NCI-H2227 treated with DMSO at 0.1 percent for 48 hours (cell line): ENCODE measurements around the gene DNAJC27.
"Not testable (repeated sequence)": the region's sequence is repeated elsewhere in the genome, so short reads cannot be mapped to it uniquely, and the experiment has no call there.

Experiments used
- DNase-seq: peaks from one replicate; lab custom pipeline; 2025; lab: John Stamatoyannopoulos, UW

DNAJC27 gene

GRCh38 chr2:24971536-24972314 lies at the start of gene DNAJC27:
Gene DNAJC27 (minus strand): TSS chr2:24971955. CDS start chr2:24971904, 51 bp downstream.
- DNase-seq, result peak; percentile 99

- DNase-seq, result no peak
Measured at GRCh38 chr2:25018681-25019080, 46.9 kb upstream of the DNAJC27 start.

GRCh38 chr2:25014631-25015030 lies 42.9 kb upstream of the DNAJC27 start:
- DNase-seq, result no peak

- not testable (repeated sequence) for DNase-seq
Measured at GRCh38 chr2:25011342-25011741, 39.6 kb upstream of the DNAJC27 start.

GRCh38 chr2:25009954-25010353 lies 38.2 kb upstream of the DNAJC27 start:
- DNase-seq, result peak; percentile 57

- DNase-seq, result no peak
Measured at GRCh38 chr2:25002066-25002465, 30.3 kb upstream of the DNAJC27 start.

- no peak for DNase-seq
Measured at GRCh38 chr2:25001325-25001637, 29.5 kb upstream of the DNAJC27 start.

GRCh38 chr2:25000503-25001324 lies 29.0 kb upstream of the DNAJC27 start:
- DNase-seq, result no peak

- DNase-seq, result no peak
Measured at GRCh38 chr2:25000036-25000435, 28.3 kb upstream of the DNAJC27 start.

- DNase-seq, result not testable (repeated sequence)
Measured at GRCh38 chr2:24999097-24999496, 27.3 kb upstream of the DNAJC27 start.

- DNase-seq, result no peak
Measured at GRCh38 chr2:24994146-24994724, 22.5 kb upstream of the DNAJC27 start.

GRCh38 chr2:24993406-24994145 lies 21.8 kb upstream of the DNAJC27 start:
- no peak for DNase-seq

- no peak for DNase-seq
Measured at GRCh38 chr2:24986372-24986771, 14.6 kb upstream of the DNAJC27 start.

- DNase-seq, result no peak
Measured at GRCh38 chr2:24985511-24985910, 13.8 kb upstream of the DNAJC27 start.

- DNase-seq, result peak; percentile 70
Measured at GRCh38 chr2:24984912-24985311, 13.2 kb upstream of the DNAJC27 start.

GRCh38 chr2:24981411-24982136 lies 9.8 kb upstream of the DNAJC27 start:
- DNase-seq, result no peak

GRCh38 chr2:24978661-24979060 lies 6.9 kb upstream of the DNAJC27 start:
- DNase-seq, result no peak

- DNase-seq, result no peak
Measured at GRCh38 chr2:24977631-24978030, 5.9 kb upstream of the DNAJC27 start.

- DNase-seq, result no peak
Measured at GRCh38 chr2:24973812-24974211, 2.1 kb upstream of the DNAJC27 start.

- peak; percentile 70 for DNase-seq
Measured at GRCh38 chr2:24972315-24972961, 683 bp upstream of the DNAJC27 start.

GRCh38 chr2:24971286-24971535 lies 544 bp downstream of the DNAJC27 start:
- DNase-seq, result no peak
